HCT116 (cell line): Measurements from ENCODE around the gene BEND6. TPM values are rescaled to one million over a fixed set of nuclear protein-coding genes. Genes with fewer than 3 reads are reported as not detected.

Experiments used
- ATAC-seq: fragments of 200-7000 bp; cut with Tn5 transposase; 2 replicates; pipeline ENCODE4 v1.9.1; 2020; ENCODE audit warnings: mild to moderate bottlenecking, moderate library complexity
- BruUV-seq: library from RNA; stranded (reverse); fragments of 400-500 nt; replicated peaks from 2 replicates; lab custom pipeline; 2021; lab: Mats Ljungman, UMichigan
- CTCF ChIA-PET: fragments of 300-600 bp; sonication (Branson Sonifier 250); formaldehyde crosslinking; loops from one replicate; lab custom pipeline; 2021; ENCODE audit warnings: antibody characterized with exemption; lab: Charles Lee
- POLR2A ChIA-PET: fragments of 300-600, 350-600 bp; sonication (Branson Sonifier 250); formaldehyde crosslinking; loops from one replicate; lab custom pipeline; 2021; ENCODE audit warnings: antibody characterized with exemption; lab: Charles Lee
- RAD21 ChIA-PET, 2 experiments: fragments of 300-600 bp; sonication (Branson Sonifier 250); formaldehyde crosslinking; loops; one replicate each; lab custom pipeline; 2023; ENCODE audit warnings: low total read pairs in 2 of 2; ENCODE audit not compliant: uncharacterized antibody in 2 of 2, unreplicated experiment in 2 of 2, low non-redundant PET in 1 of 2; lab: Charles Lee
- DNase-seq: peaks from one replicate; pipeline ENCODE4 v3.0.0-alpha.2; 2010; ENCODE audit warnings: low read depth, low spot score
- H2AFZ ChIP-seq: fragments of 200-600 bp; shearing (Covaris generic), sonication (generic); 2 replicates; pipeline ENCODE4 v1.6.1; 2017; ENCODE audit warnings: low read depth, mixed run types, mixed read lengths, antibody characterized with exemption, low read length; ENCODE audit not compliant: poor library complexity, severe bottlenecking
- H3K27ac ChIP-seq: 2 replicates; pipeline ENCODE4 v1.5.1; 2012; ENCODE audit warnings: low read depth, low read length
- H3K27me3 ChIP-seq: fragments of 200-600 bp; sonication (generic); 2 replicates; pipeline ENCODE4 v1.6.1; 2016; ENCODE audit warnings: mixed run types, low read length, mixed read lengths; ENCODE audit not compliant: insufficient read depth
- H3K36me3 ChIP-seq, 2 experiments: fragments of 200-500 bp in 1 of 2; fragments of 200-600 bp in 1 of 2; sonication (Bioruptor generic) in 1 of 2; sonication (generic) in 1 of 2; 2 replicates each; pipeline versions ENCODE4 v1.5.1 to v1.6.1; 2014 to 2016; ENCODE audit warnings: low read length in 2 of 2, inconsistent platforms in 1 of 2, mixed read lengths in 1 of 2, mixed run types in 1 of 2; ENCODE audit not compliant: insufficient read depth in 2 of 2, control insufficient read depth in 1 of 2
- H3K4me1 ChIP-seq, 2 experiments: fragments of 200-600 bp in 1 of 2; sonication (generic) in 1 of 2; 2 replicates each; pipeline versions ENCODE4 v1.5.1 to v1.6.1; 2012 to 2017; ENCODE audit warnings: low read length in 2 of 2, inconsistent platforms in 1 of 2, mild to moderate bottlenecking in 1 of 2, mixed read lengths in 1 of 2, mixed run types in 1 of 2, moderate library complexity in 1 of 2; ENCODE audit not compliant: insufficient read depth in 2 of 2, control insufficient read depth in 1 of 2
- H3K4me2 ChIP-seq: fragments of 200-600 bp; sonication (generic); 2 replicates; pipeline ENCODE4 v1.6.1; 2017; ENCODE audit warnings: mixed run types, low read length, mixed read lengths
- H3K4me3 ChIP-seq, 2 experiments: fragments of 200-600 bp in 1 of 2; sonication (generic) in 1 of 2; replicated peaks in 1 of 2; 2 replicates each; pipeline ENCODE4 v1.5.1; 2011 to 2016; ENCODE audit warnings: low read length in 2 of 2, control low read depth in 1 of 2, low read depth in 1 of 2, mild to moderate bottlenecking in 1 of 2, mixed read lengths in 1 of 2, mixed run types in 1 of 2
- H3K79me2 ChIP-seq: fragments of 200-600 bp; sonication (generic); 2 replicates; pipeline ENCODE4 v1.6.1; 2017; ENCODE audit warnings: mild to moderate bottlenecking, mixed run types, low read length, moderate library complexity, mixed read lengths; ENCODE audit not compliant: insufficient read depth
- H3K9ac ChIP-seq: fragments of 200-600 bp; sonication (generic); 2 replicates; pipeline ENCODE4 v1.6.1; 2016; ENCODE audit warnings: low read length, mixed read lengths
- H3K9me2 ChIP-seq: fragments of 200-600 bp; sonication (generic), shearing (Covaris generic); 2 replicates; pipeline ENCODE4 v1.6.1; 2017; ENCODE audit warnings: mixed run types, mild to moderate bottlenecking, moderate library complexity; ENCODE audit not compliant: insufficient read depth
- H3K9me3 ChIP-seq, 2 experiments: fragments of 200-500 bp in 1 of 2; fragments of 200-600 bp in 1 of 2; sonication (Bioruptor generic) in 1 of 2; sonication (generic) in 1 of 2; 2 replicates each; pipeline ENCODE4 v1.6.1; 2014 to 2017; ENCODE audit warnings: low read length in 2 of 2, mixed read lengths in 2 of 2, inconsistent platforms in 1 of 2, low read depth in 1 of 2, mild to moderate bottlenecking in 1 of 2, mixed run types in 1 of 2, moderate library complexity in 1 of 2; ENCODE audit not compliant: control insufficient read depth in 1 of 2, insufficient read depth in 1 of 2
- H4K20me1 ChIP-seq: fragments of 200-600 bp; sonication (generic), shearing (Covaris generic); 2 replicates; pipeline ENCODE4 v1.6.1; 2017; ENCODE audit warnings: mixed run types, mild to moderate bottlenecking, moderate library complexity; ENCODE audit not compliant: insufficient read depth
- CBX3 ChIP-seq: IDR thresholded peaks from 2 replicates; pipeline ENCODE4 v1.6.1; 2012; ENCODE audit warnings: low read depth
- CEBPB ChIP-seq: IDR thresholded peaks from 2 replicates; pipeline ENCODE4 v1.6.1; 2012; ENCODE audit warnings: low read depth
- ELF1 ChIP-seq: IDR thresholded peaks from 2 replicates; pipeline ENCODE4 v1.6.1; 2012; ENCODE audit warnings: low read depth, borderline replicate concordance
- EZH2 ChIP-seq: fragments of 200-600 bp; sonication (generic); IDR thresholded peaks from 2 replicates; pipeline ENCODE4 v1.6.1; 2017; ENCODE audit warnings: antibody characterized with exemption, mixed run types
- EZH2phosphoT487 ChIP-seq: fragments of 200-600 bp; IDR thresholded peaks from 2 replicates; pipeline ENCODE4 v1.6.1; 2018; ENCODE audit warnings: antibody characterized with exemption, borderline replicate concordance
- JUND ChIP-seq: IDR thresholded peaks from 2 replicates; pipeline ENCODE4 v1.6.1; 2012
- POLR2A ChIP-seq: IDR thresholded peaks from 2 replicates; pipeline ENCODE4 v1.7.0; 2011; ENCODE audit warnings: borderline replicate concordance; ENCODE audit not compliant: insufficient read depth, insufficient read length; ENCODE audit errors: extremely low read depth
- POLR2AphosphoS5 ChIP-seq: IDR thresholded peaks from 2 replicates; pipeline ENCODE4 v1.6.1; 2011; ENCODE audit warnings: mild to moderate bottlenecking, low read depth, low read length, moderate library complexity
- SIN3A ChIP-seq: IDR thresholded peaks from 2 replicates; pipeline ENCODE4 v1.6.1; 2012; ENCODE audit warnings: low read depth
- SP1 ChIP-seq: IDR thresholded peaks from 2 replicates; pipeline ENCODE4 v1.6.1; 2012; ENCODE audit warnings: low read depth
- SRF ChIP-seq: IDR thresholded peaks from 2 replicates; pipeline ENCODE4 v1.6.1; 2012; ENCODE audit warnings: low read depth
- TCF7L2 ChIP-seq: IDR thresholded peaks from 2 replicates; pipeline ENCODE4 v1.7.0; 2011; ENCODE audit warnings: borderline replicate concordance, inconsistent platforms; ENCODE audit not compliant: insufficient read depth, insufficient read length; ENCODE audit errors: extremely low read depth
- YY1 ChIP-seq: IDR thresholded peaks from 2 replicates; pipeline ENCODE4 v1.6.1; 2011; ENCODE audit warnings: low read length, low read depth, moderate library complexity, mild to moderate bottlenecking; ENCODE audit not compliant: insufficient replicate concordance; ENCODE audit errors: extremely low read depth
- intact Hi-C: fragments of 100-400 bp; cut with micrococcal nuclease; formaldehyde crosslinking; loops from 2 replicates; pipeline ENCODE4 v1.10.0; 2022
- total RNA-seq: library from RNA; stranded (reverse); gene quantifications from one replicate; pipeline ENCODE4 v1.2.1, GENCODE V29; 2021; ENCODE audit not compliant: unreplicated experiment
- TF ChIP-seq, protein P1 (sequence below), 3 experiments: fragments of 200-600 bp in 1 of 3; sonication (generic) in 1 of 3; IDR thresholded peaks in 2 of 3; conservative IDR thresholded peaks in 1 of 3; 2 replicates each; pipeline ENCODE4 v1.5.1; 2012 to 2017; ENCODE audit warnings: low read depth in 2 of 3, low read length in 2 of 3, antibody characterized with exemption in 1 of 3, borderline replicate concordance in 1 of 3, control low read depth in 1 of 3, mild to moderate bottlenecking in 1 of 3, mixed read lengths in 1 of 3, mixed run types in 1 of 3, moderate library complexity in 1 of 3; ENCODE audit not compliant: insufficient read depth in 1 of 3
- TF ChIP-seq, protein P2 (sequence below): IDR thresholded peaks from 2 replicates; pipeline ENCODE4 v1.6.1; 2012; ENCODE audit warnings: low read depth
- TF ChIP-seq, protein P3 (sequence below): IDR thresholded peaks from 2 replicates; pipeline ENCODE4 v1.6.1; 2012

BEND6 gene
- total RNA-seq, 1 experiment from 2014 or later = 4.0 TPM

DNA sequence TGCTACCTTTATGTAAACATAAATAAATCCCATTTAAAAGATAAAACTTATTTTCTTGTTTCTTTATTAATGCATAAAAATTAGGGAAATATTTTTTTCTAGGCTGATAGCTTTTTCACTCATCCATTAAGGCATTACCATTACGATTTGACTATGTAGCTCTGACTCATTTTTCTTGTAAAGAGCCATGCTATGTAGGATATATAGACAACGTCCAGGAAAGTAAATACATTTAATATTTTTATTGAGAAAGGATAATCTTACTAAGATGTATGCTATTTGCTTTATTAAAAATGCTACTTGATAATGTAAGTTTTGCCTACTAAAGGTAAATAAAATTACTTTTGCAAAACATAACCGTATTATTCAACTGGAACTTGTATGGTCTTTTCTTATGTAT is 72.4 kb downstream of the BEND6 start:
- ChIA-PET CTCF (no interaction called here), POLR2A (no interaction called here), RAD21 (no interaction called here)
- Histone ChIP-seq H3K9me2 (no peaks in the 10 kb centered on the region), H4K20me1 (no peaks in the 10 kb centered on the region), H3K4me3 (no peak overlapping the region), H3K9me3 (peaks cover 0 to 6% of the 10 kb centered on the region in 2 experiments; a peak in 1 of 4 replicates), H3K79me2 (no peaks in the 10 kb centered on the region), H2AFZ (no peak overlapping the region), H3K27ac (no peak overlapping the region), H3K36me3 (no peaks in the 10 kb centered on the region), H3K4me2 (no peak overlapping the region), H3K27me3 (no peaks in the 10 kb centered on the region), H3K9ac (no peak overlapping the region), H3K4me1 (peaks cover 5 to 6% of the 10 kb centered on the region in 2 experiments; a peak in 3 of 4 replicates)
- ATAC-seq (no peak), DNase-seq (no peak)
- TF ChIP-seq TCF7L2 (no peak), SIN3A (no peak), EZH2phosphoT487 (no peak), CBX3 (no peak)
- TF ChIP-seq, protein P1, sequence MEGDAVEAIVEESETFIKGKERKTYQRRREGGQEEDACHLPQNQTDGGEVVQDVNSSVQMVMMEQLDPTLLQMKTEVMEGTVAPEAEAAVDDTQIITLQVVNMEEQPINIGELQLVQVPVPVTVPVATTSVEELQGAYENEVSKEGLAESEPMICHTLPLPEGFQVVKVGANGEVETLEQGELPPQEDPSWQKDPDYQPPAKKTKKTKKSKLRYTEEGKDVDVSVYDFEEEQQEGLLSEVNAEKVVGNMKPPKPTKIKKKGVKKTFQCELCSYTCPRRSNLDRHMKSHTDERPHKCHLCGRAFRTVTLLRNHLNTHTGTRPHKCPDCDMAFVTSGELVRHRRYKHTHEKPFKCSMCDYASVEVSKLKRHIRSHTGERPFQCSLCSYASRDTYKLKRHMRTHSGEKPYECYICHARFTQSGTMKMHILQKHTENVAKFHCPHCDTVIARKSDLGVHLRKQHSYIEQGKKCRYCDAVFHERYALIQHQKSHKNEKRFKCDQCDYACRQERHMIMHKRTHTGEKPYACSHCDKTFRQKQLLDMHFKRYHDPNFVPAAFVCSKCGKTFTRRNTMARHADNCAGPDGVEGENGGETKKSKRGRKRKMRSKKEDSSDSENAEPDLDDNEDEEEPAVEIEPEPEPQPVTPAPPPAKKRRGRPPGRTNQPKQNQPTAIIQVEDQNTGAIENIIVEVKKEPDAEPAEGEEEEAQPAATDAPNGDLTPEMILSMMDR (IDR thresholded peaks at IDR 0.05 in 2 of 3, conservative IDR thresholded peaks at IDR 0.05 in 1 of 3; ENCODE audit: borderline replicate concordance in 1 of 3, insufficient read depth in 1 of 3, low read depth in 2 of 3, low read length in 2 of 3) = no peak
- intact Hi-C loops = loop anchor here (10.0 kb wide), 1 partner anchor 288 kb away; the partner anchor contains the start of gene PRIM2
- no TSS peak for BruUV-seq

GRCh38 chr6:57029213-57029612 is 74.3 kb downstream of the BEND6 start:
- CTCF ChIA-PET = no interaction called here
- no peak for ATAC-seq
- no peaks in the 10 kb centered on the region for H3K36me3 ChIP-seq
- TF ChIP-seq YY1 (no peak), SRF (no peak), EZH2phosphoT487 (no peak), JUND (no peak), EZH2 (no peak), CEBPB (no peak), POLR2AphosphoS5 (no peak), TCF7L2 (no peak), SIN3A (no peak), SP1 (no peak), ELF1 (no peak), CBX3 (no peak), POLR2A (no peak)
- TF ChIP-seq, protein P2, sequence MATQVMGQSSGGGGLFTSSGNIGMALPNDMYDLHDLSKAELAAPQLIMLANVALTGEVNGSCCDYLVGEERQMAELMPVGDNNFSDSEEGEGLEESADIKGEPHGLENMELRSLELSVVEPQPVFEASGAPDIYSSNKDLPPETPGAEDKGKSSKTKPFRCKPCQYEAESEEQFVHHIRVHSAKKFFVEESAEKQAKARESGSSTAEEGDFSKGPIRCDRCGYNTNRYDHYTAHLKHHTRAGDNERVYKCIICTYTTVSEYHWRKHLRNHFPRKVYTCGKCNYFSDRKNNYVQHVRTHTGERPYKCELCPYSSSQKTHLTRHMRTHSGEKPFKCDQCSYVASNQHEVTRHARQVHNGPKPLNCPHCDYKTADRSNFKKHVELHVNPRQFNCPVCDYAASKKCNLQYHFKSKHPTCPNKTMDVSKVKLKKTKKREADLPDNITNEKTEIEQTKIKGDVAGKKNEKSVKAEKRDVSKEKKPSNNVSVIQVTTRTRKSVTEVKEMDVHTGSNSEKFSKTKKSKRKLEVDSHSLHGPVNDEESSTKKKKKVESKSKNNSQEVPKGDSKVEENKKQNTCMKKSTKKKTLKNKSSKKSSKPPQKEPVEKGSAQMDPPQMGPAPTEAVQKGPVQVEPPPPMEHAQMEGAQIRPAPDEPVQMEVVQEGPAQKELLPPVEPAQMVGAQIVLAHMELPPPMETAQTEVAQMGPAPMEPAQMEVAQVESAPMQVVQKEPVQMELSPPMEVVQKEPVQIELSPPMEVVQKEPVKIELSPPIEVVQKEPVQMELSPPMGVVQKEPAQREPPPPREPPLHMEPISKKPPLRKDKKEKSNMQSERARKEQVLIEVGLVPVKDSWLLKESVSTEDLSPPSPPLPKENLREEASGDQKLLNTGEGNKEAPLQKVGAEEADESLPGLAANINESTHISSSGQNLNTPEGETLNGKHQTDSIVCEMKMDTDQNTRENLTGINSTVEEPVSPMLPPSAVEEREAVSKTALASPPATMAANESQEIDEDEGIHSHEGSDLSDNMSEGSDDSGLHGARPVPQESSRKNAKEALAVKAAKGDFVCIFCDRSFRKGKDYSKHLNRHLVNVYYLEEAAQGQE = no peak
- TF ChIP-seq, protein P3, sequence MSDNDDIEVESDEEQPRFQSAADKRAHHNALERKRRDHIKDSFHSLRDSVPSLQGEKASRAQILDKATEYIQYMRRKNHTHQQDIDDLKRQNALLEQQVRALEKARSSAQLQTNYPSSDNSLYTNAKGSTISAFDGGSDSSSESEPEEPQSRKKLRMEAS = no peak

More at GRCh38 chr6:57029213-57029612, 74.3 kb downstream of the BEND6 start:
- H3K27me3 ChIP-seq = no peaks in the 10 kb centered on the region
- ChIA-PET POLR2A (no interaction called here), RAD21 (no interaction called here)
- H3K79me2 ChIP-seq = no peaks in the 10 kb centered on the region
- intact Hi-C loops = loop anchor here (10.0 kb wide), 1 partner anchor 286 kb away; the partner anchor contains the start of gene PRIM2
- no peak overlapping the region for H3K4me3 ChIP-seq
- H3K4me2 ChIP-seq = peak overlapping the region; percentile 15; the same call in 1 of the 2 replicates
- no peak for DNase-seq
- H3K9me3 ChIP-seq = peaks cover 0 to 1% of the 10 kb centered on the region in 2 experiments; a peak in 1 of 4 replicates
- H3K27ac ChIP-seq = no peak overlapping the region
- no peaks in the 10 kb centered on the region for H3K9me2 ChIP-seq
- BruUV-seq = no TSS peak
- no peaks in the 10 kb centered on the region for H4K20me1 ChIP-seq
- no peak overlapping the region for H2AFZ ChIP-seq
- H3K9ac ChIP-seq = no peak overlapping the region
- peaks cover 5 to 6% of the 10 kb centered on the region in 2 experiments; a peak in 3 of 4 replicates for H3K4me1 ChIP-seq
